HG03439 (cell line): Measurements from ENCODE around the gene GALNT11.

Experiments
- ATAC-seq: cut with Tn5 transposase; IDR thresholded peaks from one replicate; pipeline ENCODE4 v1.9.1; 2021; ENCODE audit warnings: mild to moderate bottlenecking, moderate library complexity; ENCODE audit not compliant: unreplicated experiment

The GALNT11 gene

DNA sequence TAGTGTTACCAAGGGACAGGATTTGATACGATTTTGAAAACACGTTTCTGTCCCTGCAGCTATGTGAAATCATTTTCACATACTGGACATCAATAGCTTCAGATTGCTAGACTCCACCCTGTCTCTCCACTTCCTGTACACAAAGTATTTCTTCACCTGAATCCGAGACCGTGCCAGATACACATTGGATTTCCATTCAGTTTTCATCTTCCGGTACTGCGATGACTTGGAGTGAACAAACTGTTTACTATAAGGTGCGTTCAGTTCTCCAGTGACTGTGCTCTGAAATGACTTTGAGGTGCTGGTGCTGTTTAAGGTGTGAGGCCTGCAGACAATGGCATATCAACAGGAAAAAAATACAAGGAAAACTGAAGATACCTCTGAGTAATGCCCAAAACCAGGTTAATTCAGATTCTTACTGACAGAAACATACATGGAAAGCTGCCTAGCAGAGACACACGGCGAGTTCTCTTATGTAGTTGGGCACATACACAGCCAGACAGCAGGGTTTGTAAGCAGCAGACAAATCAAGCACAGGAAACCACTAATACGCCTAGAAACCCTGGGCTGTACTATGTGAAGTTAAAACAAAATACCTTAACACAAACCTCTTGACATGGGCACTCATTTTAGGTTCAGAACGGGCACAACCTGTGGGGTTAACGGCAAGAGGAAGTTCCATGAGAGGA lies 119.2 kb downstream of the GALNT11 start:
- no peak for ATAC-seq

DNA sequence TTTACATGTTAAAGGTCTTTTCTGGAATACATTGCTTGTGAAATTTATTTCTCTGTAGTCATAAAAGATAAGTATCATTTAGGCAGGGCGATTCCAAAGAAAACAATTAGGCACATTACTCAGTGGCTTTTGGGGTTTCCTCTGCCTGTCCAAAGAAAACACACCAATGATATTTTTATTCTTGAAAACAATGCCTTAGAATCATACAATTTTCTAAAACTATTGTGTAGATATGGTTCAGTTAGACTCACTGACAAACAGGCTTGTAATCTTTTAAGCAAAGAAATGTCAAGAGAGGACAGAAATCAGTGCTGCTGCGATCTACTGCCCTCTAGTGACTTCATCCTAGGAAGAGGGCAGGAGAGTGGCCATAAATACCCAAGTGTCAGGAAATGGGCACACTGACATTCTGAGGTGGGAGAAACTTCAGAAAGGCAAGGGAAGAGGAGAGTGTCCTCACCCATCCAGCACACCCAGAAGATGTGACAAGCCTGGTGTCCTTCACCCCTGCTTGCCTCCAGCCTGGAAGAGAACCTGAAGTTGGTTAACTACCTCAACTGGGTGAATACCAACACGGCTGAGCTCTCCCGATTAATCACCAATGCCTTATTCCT lies 120.5 kb downstream of the GALNT11 start:
- no peak for ATAC-seq

DNA sequence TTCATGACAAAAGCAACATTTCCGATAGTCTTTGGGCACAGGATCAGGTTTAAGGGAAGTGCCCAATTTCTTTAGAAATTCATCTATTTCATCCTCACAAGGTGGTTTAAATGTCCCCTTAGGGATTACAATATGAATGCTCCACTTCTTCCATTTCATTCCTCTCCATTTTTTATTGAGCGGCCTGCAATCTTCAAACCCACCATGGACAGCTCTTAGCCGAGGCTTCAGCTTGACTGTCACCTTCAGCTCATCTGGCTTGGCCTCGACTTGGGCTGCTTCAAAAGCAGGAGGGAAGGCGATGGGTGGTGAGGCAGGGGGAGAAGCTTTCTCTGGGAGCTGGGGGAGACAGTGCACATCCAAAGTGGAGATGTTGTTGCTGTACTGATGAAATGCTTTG lies 123.2 kb downstream of the GALNT11 start:
- no peak for ATAC-seq

DNA sequence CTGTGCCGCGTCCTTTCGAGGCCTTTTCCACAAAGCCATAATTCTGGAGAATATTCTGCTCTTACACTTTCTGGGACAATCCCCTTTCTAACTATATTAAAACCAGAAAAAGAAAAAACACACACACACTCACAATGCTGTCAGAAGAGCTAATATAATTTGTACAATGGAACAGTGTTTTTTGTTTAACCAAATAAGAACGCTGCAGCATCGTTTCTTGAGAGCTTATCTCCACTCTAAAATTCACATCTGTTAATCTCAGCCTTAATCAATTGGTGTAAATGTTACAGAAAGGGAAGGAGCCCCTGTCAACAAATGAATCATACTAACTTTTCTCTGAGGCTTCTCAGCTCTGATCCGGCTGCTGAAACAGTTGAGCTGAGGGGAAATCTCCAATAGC lies 123.9 kb downstream of the GALNT11 start:
- ATAC-seq: no peak

DNA sequence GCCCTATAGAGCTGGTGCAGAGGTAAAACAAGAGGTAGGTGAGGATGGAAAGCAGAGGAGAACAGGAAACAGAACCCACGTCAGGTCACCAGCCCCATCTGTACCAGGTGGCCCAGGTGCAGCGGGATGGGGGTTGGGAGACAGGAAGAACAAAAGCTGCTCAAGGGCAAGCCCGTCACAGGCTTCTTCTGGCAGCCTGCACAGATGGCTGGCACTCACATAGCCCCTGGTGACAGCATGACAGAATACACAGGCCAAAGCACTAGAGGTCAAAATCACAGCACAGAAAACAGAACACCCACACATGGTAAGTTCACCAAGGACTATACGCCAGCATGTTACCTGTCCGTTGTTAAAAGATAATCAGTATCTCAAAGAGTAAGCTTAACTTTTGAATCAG lies 126.8 kb downstream of the GALNT11 start:
- ATAC-seq: no peak

DNA sequence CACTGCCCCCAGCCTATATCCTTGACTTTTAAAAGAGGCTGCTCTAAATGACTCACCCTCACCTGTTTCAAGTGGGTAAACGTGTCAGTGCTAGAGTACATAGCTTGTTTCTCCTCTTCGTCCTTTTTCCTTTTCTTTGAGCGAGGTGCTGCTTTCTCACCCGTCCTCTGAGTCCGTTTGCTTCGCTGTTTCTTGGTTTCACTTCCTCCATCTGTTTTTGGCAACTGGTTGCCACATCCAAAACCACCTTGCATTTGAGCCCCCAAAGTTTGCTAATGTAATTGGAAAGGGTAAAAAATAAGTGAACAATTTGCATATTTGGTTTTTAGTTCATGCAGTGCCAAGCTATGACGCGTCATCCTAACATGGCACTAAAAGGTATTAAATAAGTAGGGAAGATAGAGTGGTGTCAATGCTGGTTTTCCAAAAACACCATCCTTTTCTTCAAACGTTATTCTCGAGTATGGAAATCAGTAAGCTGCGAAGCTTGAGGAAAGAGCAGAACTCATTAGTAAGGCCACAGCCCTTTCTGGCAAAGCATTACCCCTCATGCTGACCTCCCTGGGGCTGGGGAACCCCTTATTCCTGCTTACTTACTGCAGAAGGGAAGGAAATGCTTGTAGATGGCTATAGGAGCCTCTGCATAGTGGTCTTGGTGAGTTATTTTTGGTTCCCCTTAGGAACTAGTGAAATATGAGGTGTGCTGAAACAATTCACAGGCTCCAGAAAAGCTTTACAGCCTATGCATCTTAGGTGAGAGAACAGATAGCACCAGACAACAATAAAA lies 133.5 kb downstream of the GALNT11 start:
- ATAC-seq: peak; percentile 85

DNA sequence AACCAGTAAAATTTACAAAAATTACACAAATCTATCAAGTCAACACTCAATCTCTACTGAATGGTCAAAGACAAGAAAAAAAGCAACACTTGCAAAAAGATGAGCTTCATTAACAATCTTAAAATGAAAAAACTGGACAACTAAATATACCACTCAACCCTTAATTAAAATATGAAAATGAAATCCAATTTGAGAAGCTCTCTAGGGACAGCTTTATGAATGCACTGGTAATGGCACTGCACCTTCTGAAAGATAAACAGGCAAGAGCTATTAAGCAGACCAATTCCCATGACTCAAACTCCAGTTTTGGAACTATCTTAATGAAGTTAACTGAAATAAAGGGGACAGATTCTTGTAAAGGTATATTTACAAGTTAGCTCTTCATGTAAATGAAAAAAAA lies 135.7 kb downstream of the GALNT11 start:
- ATAC-seq: no peak

DNA sequence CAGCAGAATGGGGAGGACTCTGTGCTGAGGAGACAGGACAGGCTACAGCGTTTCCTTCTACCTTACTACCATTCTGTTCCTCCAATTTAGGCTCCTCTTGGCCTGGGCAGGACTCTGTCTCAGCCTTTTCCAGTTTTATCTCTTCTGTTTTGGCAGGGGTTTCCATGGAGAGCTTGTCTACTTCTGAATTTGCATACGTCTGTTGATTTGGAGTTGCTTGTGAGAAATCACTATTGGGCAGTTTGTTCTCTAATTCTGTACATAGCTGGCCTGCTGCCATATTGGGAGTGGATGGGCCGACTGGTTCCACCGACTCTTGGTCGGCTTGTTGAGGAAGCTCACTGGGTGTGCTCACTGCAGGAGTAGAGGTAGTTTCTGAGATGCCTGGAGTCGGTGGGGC lies 136.8 kb downstream of the GALNT11 start:
- ATAC-seq: no peak
